Coronary artery (tissue), 2 donors: ENCODE results near the gene KIF25.
A peak's percentile ranks its signal among the peaks of the same experiment; 100 is the strongest.

Experiments
- DNase-seq: peaks from one replicate; pipeline ENCODE4 v3.0.0-alpha.2; 2017; ENCODE audit warnings: low spot score
- H3K27ac ChIP-seq, 2 donors: fragments of 200-600 bp; sonication (generic); one replicate each; pipeline ENCODE4 v1.5.1; 2016 to 2019
- H3K4me3 ChIP-seq: fragments of 200-600 bp; sonication (generic); 2 replicates; pipeline ENCODE4 v1.5.1; 2016; ENCODE audit warnings: mild to moderate bottlenecking, moderate library complexity
- CTCF ChIP-seq: fragments of 200-600 bp; sonication (generic); IDR thresholded peaks from one replicate; pipeline ENCODE4 v1.5.1; 2019; ENCODE audit warnings: antibody characterized with exemption

The KIF25 gene

GRCh38 chr6:167987396-167988153 is 9.9 kb upstream of the KIF25 start:
- Histone ChIP-seq H3K4me3 (no peak overlapping the region), H3K27ac (no peak overlapping the region)
- DNase-seq: peak; percentile 54
- no peak for TF ChIP-seq CTCF

- TF ChIP-seq CTCF: no peak
- Histone ChIP-seq H3K27ac (no peak overlapping the region), H3K4me3 (no peak overlapping the region)
- peak; percentile 67 for DNase-seq
These were observed 9.3 kb upstream of the KIF25 start for GRCh38 chr6:167988154-167988495.

- peak; percentile 56 for DNase-seq
- no peak overlapping the region for H3K4me3 ChIP-seq
- no peak for TF ChIP-seq CTCF
- H3K27ac ChIP-seq: no peak overlapping the region
These were observed 8.3 kb upstream of the KIF25 start for GRCh38 chr6:167988945-167989841.

GRCh38 chr6:167990016-167990945 is 7.2 kb upstream of the KIF25 start:
- Histone ChIP-seq H3K27ac (no peak overlapping the region), H3K4me3 (no peak overlapping the region)
- DNase-seq: peak; percentile 57
- no peak for TF ChIP-seq CTCF

DNA sequence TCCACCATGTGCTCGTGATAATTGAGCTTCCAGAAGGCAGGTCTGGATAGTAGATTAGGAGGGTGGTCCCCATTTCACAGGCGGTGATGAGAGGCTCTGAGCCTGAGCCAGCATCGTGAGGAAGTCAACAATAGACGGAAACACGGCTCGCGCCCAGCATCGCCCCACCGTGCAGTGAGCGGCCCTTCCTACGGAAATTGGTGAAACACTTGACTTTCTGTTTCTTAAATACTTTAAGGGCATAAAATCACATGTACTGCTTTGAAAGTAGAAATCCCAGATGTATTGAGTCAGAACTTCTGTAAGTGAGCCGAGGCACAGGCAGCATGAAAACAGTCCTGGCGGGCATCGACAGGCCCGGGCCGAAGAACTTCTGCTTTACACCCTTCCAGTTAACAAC is 4.3 kb upstream of the KIF25 start:
- no peak overlapping the region for H3K27ac ChIP-seq
- TF ChIP-seq CTCF: no peak
- DNase-seq: peak; percentile 61
- no peak overlapping the region for H3K4me3 ChIP-seq

DNA sequence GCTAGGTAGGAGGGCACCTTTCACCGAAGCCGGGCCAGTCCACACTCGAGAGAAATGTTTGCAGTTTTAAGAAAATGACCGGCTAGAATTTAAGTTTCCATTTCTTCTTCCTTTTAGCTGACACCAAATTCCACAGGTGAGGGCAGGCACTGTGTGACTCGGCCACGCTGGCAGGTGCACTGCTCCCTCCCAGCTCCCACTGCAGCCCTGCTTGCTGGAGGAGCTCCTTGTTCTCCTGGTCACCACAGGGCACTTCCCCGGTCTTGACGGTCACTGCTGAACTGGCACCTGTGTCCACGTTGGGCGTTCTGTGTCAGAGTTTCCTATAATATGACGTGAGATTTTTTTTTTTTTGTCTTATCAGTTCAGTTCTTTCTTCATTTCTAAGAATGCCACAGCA is 3.6 kb upstream of the KIF25 start:
- no peak for TF ChIP-seq CTCF
- DNase-seq: peak; percentile 59
- Histone ChIP-seq H3K4me3 (no peak overlapping the region), H3K27ac (no peak overlapping the region)
